Calu3 (cell line): ENCODE measurements around the gene RSPH3. TPM values are rescaled to one million over a fixed set of nuclear protein-coding genes. Genes with fewer than 3 reads are reported as not detected.

Experiments
- BruUV-seq: library from RNA; stranded (reverse); fragments of 400-500 nt; replicated peaks from 2 replicates; lab custom pipeline; 2021; lab: Mats Ljungman, UMichigan
- CTCF ChIA-PET: fragments of 300-600 bp; sonication (Branson Sonifier 250); formaldehyde crosslinking; loops from one replicate; lab custom pipeline; 2022; ENCODE audit warnings: antibody characterized with exemption; lab: Charles Lee
- DNase-seq: peaks from one replicate; pipeline ENCODE4 v3.0.0; 2022
- H3K27ac Mint-ChIP-seq: one replicate; pipeline ENCODE4 v1.8.0; 2022; ENCODE audit warnings: mixed read lengths; ENCODE audit not compliant: unreplicated experiment
- H3K27me3 Mint-ChIP-seq: one replicate; pipeline ENCODE4 v1.8.0; 2022; ENCODE audit warnings: mixed read lengths; ENCODE audit not compliant: unreplicated experiment
- H3K36me3 Mint-ChIP-seq: one replicate; pipeline ENCODE4 v1.8.0; 2022; ENCODE audit warnings: mild to moderate bottlenecking, moderate library complexity, mixed read lengths; ENCODE audit not compliant: insufficient read depth, unreplicated experiment
- H3K4me1 Mint-ChIP-seq: one replicate; pipeline ENCODE4 v1.8.0; 2022; ENCODE audit warnings: mild to moderate bottlenecking, low read depth, mixed read lengths; ENCODE audit not compliant: unreplicated experiment
- H3K4me3 Mint-ChIP-seq: one replicate; pipeline ENCODE4 v1.8.0; 2022; ENCODE audit warnings: mild to moderate bottlenecking, low read depth, moderate library complexity, mixed read lengths; ENCODE audit not compliant: unreplicated experiment
- H3K9me3 Mint-ChIP-seq: one replicate; pipeline ENCODE4 v1.8.0; 2022; ENCODE audit warnings: low read depth, mixed read lengths; ENCODE audit not compliant: unreplicated experiment
- CTCF ChIP-seq: fragments of 200-600 bp; IDR thresholded peaks from one replicate; pipeline ENCODE4 v1.8.0; 2022; ENCODE audit warnings: antibody characterized with exemption; ENCODE audit not compliant: unreplicated experiment
- intact Hi-C: fragments of 100-400 bp; cut with micrococcal nuclease; formaldehyde crosslinking; loops from one replicate; pipeline ENCODE4 v1.10.0; 2022; ENCODE audit not compliant: unreplicated experiment
- total RNA-seq: library from RNA; stranded (reverse); gene quantifications from 2 replicates; pipeline ENCODE4 v1.2.3, GENCODE V29; 2022

Gene RSPH3
- total RNA-seq, 1 experiment from 2014 or later: 12.5 TPM

- no peaks in the 10 kb centered on the region for H3K4me1 Mint-ChIP-seq
- DNase-seq: no peak
- no peaks in the 10 kb centered on the region for H3K27me3 Mint-ChIP-seq
- no peak for TF ChIP-seq CTCF
- no peak overlapping the region for H3K27ac Mint-ChIP-seq
- no peaks in the 10 kb centered on the region for H3K9me3 Mint-ChIP-seq
- no peak overlapping the region for H3K4me3 Mint-ChIP-seq
- CTCF ChIA-PET: no interaction called here
- peaks cover 5% of the 10 kb centered on the region for H3K36me3 Mint-ChIP-seq
- TSS peak; percentile 7 for BruUV-seq
- intact Hi-C loops: loop anchor here (10.0 kb wide), 1 partner anchor 763 kb away; no protein-coding TSS in a partner anchor
These were observed 22.6 kb downstream of the RSPH3 start for GRCh38 chr6:158977382-158977781.

- no peak for DNase-seq
- H3K27ac Mint-ChIP-seq: peak overlapping the region; percentile 53
- peaks cover 18% of the 10 kb centered on the region for H3K4me1 Mint-ChIP-seq
- peak; percentile 37 for TF ChIP-seq CTCF
- peaks cover 26% of the 10 kb centered on the region for H3K36me3 Mint-ChIP-seq
- intact Hi-C loops: loop anchor here (1.0 to 10.0 kb wide), 7 partner anchors 64 to 758 kb away; no protein-coding TSS in a partner anchor
- no peak overlapping the region for H3K4me3 Mint-ChIP-seq
- CTCF ChIA-PET: interaction anchor here (0.6 to 1.9 kb wide), 6 partner anchors 61 to 186 kb away, joined by 3 to 5 read pairs (median 4); no protein-coding TSS in a partner anchor
- peaks cover 6% of the 10 kb centered on the region for H3K9me3 Mint-ChIP-seq
- no peaks in the 10 kb centered on the region for H3K27me3 Mint-ChIP-seq
- no TSS peak for BruUV-seq
These were observed 27.5 kb downstream of the RSPH3 start for GRCh38 chr6:158972241-158973233.

GRCh38 chr6:158970640-158971275, 29.2 kb downstream of the RSPH3 start:
- no peak for TF ChIP-seq CTCF
- intact Hi-C loops: loop anchor here (5.0 to 10.0 kb wide), 3 partner anchors 103 to 756 kb away; no protein-coding TSS in a partner anchor
- peaks cover 18% of the 10 kb centered on the region for H3K4me1 Mint-ChIP-seq
- peaks cover 26% of the 10 kb centered on the region for H3K36me3 Mint-ChIP-seq
- CTCF ChIA-PET: interaction anchor here (0.6 to 1.2 kb wide), 5 partner anchors 64 to 177 kb away, joined by 3 to 7 read pairs (median 4); no protein-coding TSS in a partner anchor
- no peaks in the 10 kb centered on the region for H3K27me3 Mint-ChIP-seq
- H3K9me3 Mint-ChIP-seq: peaks cover 8% of the 10 kb centered on the region
- H3K4me3 Mint-ChIP-seq: no peak overlapping the region
- DNase-seq: no peak
- peak overlapping the region; percentile 57 for H3K27ac Mint-ChIP-seq
- no TSS peak for BruUV-seq

DNA sequence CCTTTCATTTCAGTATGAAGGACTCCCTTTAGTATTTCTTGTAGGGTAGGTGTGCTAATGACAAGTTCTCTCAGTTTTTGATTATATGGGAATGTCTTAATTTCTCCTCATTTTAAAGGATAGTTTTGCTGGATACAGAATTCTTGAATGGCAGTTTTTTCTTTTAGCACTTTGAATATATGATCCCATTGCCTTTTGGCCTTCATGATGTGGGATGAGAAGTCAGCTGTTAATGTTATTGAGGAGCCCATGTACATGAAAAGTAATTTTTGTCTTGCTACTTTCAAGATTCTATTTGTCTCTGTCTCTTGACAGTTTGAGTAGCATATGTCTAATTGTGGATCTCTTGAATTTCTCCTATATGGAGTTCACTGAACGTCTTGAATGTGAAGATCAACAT, 30.9 kb downstream of the RSPH3 start:
- Mint-ChIP-seq H3K9me3 (peaks cover 8% of the 10 kb centered on the region), H3K27ac (no peak overlapping the region), H3K4me1 (peaks cover 18% of the 10 kb centered on the region), H3K36me3 (peaks cover 26% of the 10 kb centered on the region), H3K4me3 (no peak overlapping the region), H3K27me3 (no peaks in the 10 kb centered on the region)
- BruUV-seq: no TSS peak
- CTCF ChIA-PET: no interaction called here
- intact Hi-C loops: no loop called here
- TF ChIP-seq CTCF: no peak
- no peak for DNase-seq
